SK-N-SH (cell line): ENCODE results near the gene FAM20C. TPM values are rescaled to one million over a fixed set of nuclear protein-coding genes. Genes with fewer than 3 reads are reported as not detected.

ENCODE experiments used
- CTCF ChIA-PET: fragments of 300-600, 350-600 bp; formaldehyde crosslinking; extraction: SDS; loops from one replicate; lab custom pipeline; 2021; lab: Yijun Ruan, JAX
- POLR2A ChIA-PET: fragments of 350-600 bp; sonication (Branson Sonifier 250); formaldehyde crosslinking; extraction: SDS; loops from one replicate; lab custom pipeline; 2020; ENCODE audit warnings: antibody characterized with exemption, inconsistent platforms; lab: Yijun Ruan, JAX
- DNase-seq: peaks from one replicate; pipeline ENCODE4 v3.0.0; 2012
- H2AFZ ChIP-seq: fragments of 200-600 bp; sonication (generic); 2 replicates; pipeline ENCODE4 v1.8.1; 2016; ENCODE audit warnings: antibody characterized with exemption, mild to moderate bottlenecking, low read depth
- H3F3A ChIP-seq: fragments of 200-600 bp; sonication (generic); replicated peaks from 2 replicates; pipeline ENCODE3; 2016; ENCODE audit warnings: antibody characterized with exemption, mild to moderate bottlenecking; ENCODE audit not compliant: insufficient read depth
- H3K27ac ChIP-seq, 2 experiments: fragments of 200-500 bp in 1 of 2; fragments of 200-600 bp in 1 of 2; sonication (Bioruptor generic) in 1 of 2; sonication (generic), shearing (Covaris generic) in 1 of 2; 2 replicates each; pipeline versions ENCODE4 v1.5.1 to v1.6.1; 2014 to 2016; ENCODE audit warnings: low read depth in 2 of 2, inconsistent platforms in 1 of 2, low read length in 1 of 2, mild to moderate bottlenecking in 1 of 2, mixed read lengths in 1 of 2
- H3K27me3 ChIP-seq: fragments of 200-600 bp; sonication (generic), shearing (Covaris generic); 2 replicates; pipeline ENCODE4 v1.6.1; 2016; ENCODE audit warnings: mixed run types; ENCODE audit not compliant: insufficient read depth
- H3K36me3 ChIP-seq, 2 experiments: fragments of 200-500 bp in 1 of 2; fragments of 200-600 bp in 1 of 2; sonication (Bioruptor generic) in 1 of 2; sonication (generic) in 1 of 2; replicated peaks in 1 of 2; 2 replicates each; pipeline versions ENCODE3 to v1.5.1; 2014 to 2016; ENCODE audit warnings: low read length in 1 of 2, mild to moderate bottlenecking in 1 of 2; ENCODE audit not compliant: insufficient read depth in 2 of 2, control insufficient read depth in 1 of 2
- H3K4me1 ChIP-seq, 2 experiments: fragments of 200-500 bp in 1 of 2; fragments of 200-600 bp in 1 of 2; sonication (Bioruptor generic) in 1 of 2; sonication (generic), shearing (Covaris generic) in 1 of 2; 2 replicates each; pipeline versions ENCODE4 v1.5.1 to v1.6.1; 2014 to 2016; ENCODE audit warnings: low read depth in 1 of 2, low read length in 1 of 2, mixed run types in 1 of 2; ENCODE audit not compliant: insufficient read depth in 2 of 2, control insufficient read depth in 1 of 2
- H3K4me2 ChIP-seq: fragments of 200-600 bp; sonication (generic), shearing (Covaris generic); 2 replicates; pipeline ENCODE4 v1.6.1; 2017; ENCODE audit warnings: mixed run types
- H3K4me3 ChIP-seq, 2 experiments: fragments of 200-500 bp in 1 of 2; fragments of 200-600 bp in 1 of 2; sonication (Bioruptor generic) in 1 of 2; sonication (generic), shearing (Covaris generic) in 1 of 2; 2 replicates each; pipeline versions ENCODE4 v1.5.1 to v1.8.1; 2014 to 2016; ENCODE audit warnings: low read depth in 2 of 2, inconsistent platforms in 1 of 2, low read length in 1 of 2, mild to moderate bottlenecking in 1 of 2, mixed read lengths in 1 of 2, moderate library complexity in 1 of 2
- H3K79me2 ChIP-seq: fragments of 200-600 bp; sonication (generic); 2 replicates; pipeline ENCODE4 v1.8.1; 2017; ENCODE audit warnings: mild to moderate bottlenecking; ENCODE audit not compliant: insufficient read depth
- H3K9ac ChIP-seq: fragments of 200-600 bp; sonication (generic); 2 replicates; pipeline ENCODE4 v1.6.1; 2017; ENCODE audit warnings: mixed run types
- H3K9me2 ChIP-seq: fragments of 200-600 bp; sonication (generic); 2 replicates; pipeline ENCODE4 v1.6.1; 2017; ENCODE audit warnings: mixed run types
- H3K9me3 ChIP-seq: fragments of 200-600 bp; sonication (generic); 2 replicates; pipeline ENCODE4 v1.6.1; 2017; ENCODE audit warnings: mixed run types, mild to moderate bottlenecking, moderate library complexity
- H4K20me1 ChIP-seq: fragments of 200-600 bp; sonication (generic); 2 replicates; pipeline ENCODE4 v1.6.1; 2017; ENCODE audit warnings: mild to moderate bottlenecking, mixed run types; ENCODE audit not compliant: insufficient read depth
- ELF1 ChIP-seq: IDR thresholded peaks from 2 replicates; pipeline ENCODE4 v1.4.0; 2012
- EP300 ChIP-seq, 2 experiments: IDR thresholded peaks; 2 replicates each; pipeline versions ENCODE4 v1.4.0 to v1.6.1; 2012; ENCODE audit warnings: borderline replicate concordance in 1 of 2, low read depth in 1 of 2, low read length in 1 of 2
- FOSL2 ChIP-seq: IDR thresholded peaks from 2 replicates; pipeline ENCODE4 v1.4.0; 2012; ENCODE audit warnings: low read depth, mild to moderate bottlenecking, moderate library complexity, borderline replicate concordance
- MEF2A ChIP-seq: IDR thresholded peaks from 2 replicates; pipeline ENCODE4 v1.4.0; 2012; ENCODE audit warnings: low read depth, borderline replicate concordance
- MXI1 ChIP-seq: IDR thresholded peaks from 2 replicates; pipeline ENCODE4 v1.6.1; 2012; ENCODE audit warnings: mild to moderate bottlenecking, low read depth, low read length, improper control_type of control experiment
- NFIC ChIP-seq: IDR thresholded peaks from 2 replicates; pipeline ENCODE4 v1.4.0; 2012; ENCODE audit warnings: borderline replicate concordance
- RFX5 ChIP-seq: IDR thresholded peaks from 2 replicates; pipeline ENCODE4 v1.6.1; 2012; ENCODE audit warnings: mild to moderate bottlenecking, improper control_type of control experiment, low read length
- RXRA ChIP-seq: IDR thresholded peaks from 2 replicates; pipeline ENCODE4 v1.4.0; 2012; ENCODE audit warnings: low read depth, mild to moderate bottlenecking, borderline replicate concordance
- whole genome bisulfite sequencing: methylation state at CpG from one replicate; pipeline ENCODE4 v1.1.6; 2017; ENCODE audit warnings: low lambda C conversion rate; 5-methylcytosine and 5-hydroxymethylcytosine counted together
- polyA plus RNA-seq, 3 experiments: library from polyadenylated mRNA; depleted of rRNA; stranded (reverse); fragments of >200 nt; gene quantifications; 2 replicates each; pipeline ENCODE4 v1.2.3, GENCODE V29; 2012
- TF ChIP-seq, protein P1 (sequence below): IDR thresholded peaks from 2 replicates; pipeline ENCODE4 v1.4.0; 2012; ENCODE audit warnings: low read depth, borderline replicate concordance
- TF ChIP-seq, protein P2 (sequence below): IDR thresholded peaks from 2 replicates; pipeline ENCODE4 v1.4.0; 2012; ENCODE audit warnings: low read depth, borderline replicate concordance
- TF ChIP-seq, protein P3 (sequence below): IDR thresholded peaks from 2 replicates; pipeline ENCODE4 v1.6.1; 2012; ENCODE audit warnings: mild to moderate bottlenecking, low read depth, low read length, moderate library complexity

The FAM20C gene
- polyA plus RNA-seq, 1 of the 3 experiments (the other 2 are of a cell fraction): 12.7 TPM

- Histone ChIP-seq H3K36me3 (no peaks in the 10 kb centered on the region), H4K20me1 (0 out of 2 replicates have a peak, but pooled peaks cover 6% of the 10 kb centered on the region)
These were observed 25.9 kb downstream of the FAM20C start for GRCh38 chr7:218316-218715.

GRCh38 chr7:218896-219580 is 26.7 kb downstream of the FAM20C start:
- no peaks in the 10 kb centered on the region for H3K27me3 ChIP-seq
- H3F3A ChIP-seq: no peaks in the 10 kb centered on the region
- no peak for DNase-seq
- no peak overlapping the region for H3K4me3 ChIP-seq
- H3K79me2 ChIP-seq: no peaks in the 10 kb centered on the region
- no peaks in the 10 kb centered on the region for H3K36me3 ChIP-seq
- POLR2A ChIA-PET: no interaction called here
- no peak overlapping the region for H3K27ac ChIP-seq
- H3K9me2 ChIP-seq: no peaks in the 10 kb centered on the region
- 0 out of 2 replicates have a peak, but pooled peaks cover 6% of the 10 kb centered on the region for H4K20me1 ChIP-seq
- TF ChIP-seq RXRA: no peak
- TF ChIP-seq MXI1: no peak
- TF ChIP-seq NFIC: no peak
- TF ChIP-seq MEF2A: no peak
- TF ChIP-seq, protein P1, sequence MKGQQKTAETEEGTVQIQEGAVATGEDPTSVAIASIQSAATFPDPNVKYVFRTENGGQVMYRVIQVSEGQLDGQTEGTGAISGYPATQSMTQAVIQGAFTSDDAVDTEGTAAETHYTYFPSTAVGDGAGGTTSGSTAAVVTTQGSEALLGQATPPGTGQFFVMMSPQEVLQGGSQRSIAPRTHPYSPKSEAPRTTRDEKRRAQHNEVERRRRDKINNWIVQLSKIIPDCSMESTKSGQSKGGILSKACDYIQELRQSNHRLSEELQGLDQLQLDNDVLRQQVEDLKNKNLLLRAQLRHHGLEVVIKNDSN: no peak
- no peak for TF ChIP-seq EP300 (IDR thresholded peaks at IDR 0.05; ENCODE audit: borderline replicate concordance in 1 of 2, low read depth in 1 of 2, low read length in 1 of 2)
- TF ChIP-seq, protein P2, sequence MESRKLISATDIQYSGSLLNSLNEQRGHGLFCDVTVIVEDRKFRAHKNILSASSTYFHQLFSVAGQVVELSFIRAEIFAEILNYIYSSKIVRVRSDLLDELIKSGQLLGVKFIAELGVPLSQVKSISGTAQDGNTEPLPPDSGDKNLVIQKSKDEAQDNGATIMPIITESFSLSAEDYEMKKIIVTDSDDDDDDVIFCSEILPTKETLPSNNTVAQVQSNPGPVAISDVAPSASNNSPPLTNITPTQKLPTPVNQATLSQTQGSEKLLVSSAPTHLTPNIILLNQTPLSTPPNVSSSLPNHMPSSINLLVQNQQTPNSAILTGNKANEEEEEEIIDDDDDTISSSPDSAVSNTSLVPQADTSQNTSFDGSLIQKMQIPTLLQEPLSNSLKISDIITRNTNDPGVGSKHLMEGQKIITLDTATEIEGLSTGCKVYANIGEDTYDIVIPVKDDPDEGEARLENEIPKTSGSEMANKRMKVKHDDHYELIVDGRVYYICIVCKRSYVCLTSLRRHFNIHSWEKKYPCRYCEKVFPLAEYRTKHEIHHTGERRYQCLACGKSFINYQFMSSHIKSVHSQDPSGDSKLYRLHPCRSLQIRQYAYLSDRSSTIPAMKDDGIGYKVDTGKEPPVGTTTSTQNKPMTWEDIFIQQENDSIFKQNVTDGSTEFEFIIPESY: no peak
- TF ChIP-seq FOSL2: no peak
- TF ChIP-seq RFX5: no peak
- TF ChIP-seq, all 33 proteins: peak for 0
- Histone ChIP-seq H3K9ac (no peak overlapping the region), H3K9me3 (no peaks in the 10 kb centered on the region), H3K4me2 (no peak overlapping the region), H3K4me1 (peaks cover 0 to 2% of the 10 kb centered on the region in 2 experiments; a peak in 1 of 4 replicates), H2AFZ (no peak overlapping the region)
- CTCF ChIA-PET: interaction anchor here (1.1 kb wide), 1 partner anchor 10 kb away, joined by 5 read pairs; no protein-coding TSS in a partner anchor
- WGBS: 88% methylated on average over 19 of the region's 28 CpGs

More at GRCh38 chr7:218316-218715, 25.9 kb downstream of the FAM20C start:
- 94% methylated on average over 24 of the region's 24 CpGs for WGBS
- no peak overlapping the region for H2AFZ ChIP-seq
- ChIA-PET POLR2A (no interaction called here), CTCF (no interaction called here)
- DNase-seq: no peak
- no peak overlapping the region for H3K4me3 ChIP-seq
- H3K4me1 ChIP-seq: peaks cover 0 to 2% of the 10 kb centered on the region in 2 experiments; a peak in 1 of 4 replicates
- TF ChIP-seq, protein P3, sequence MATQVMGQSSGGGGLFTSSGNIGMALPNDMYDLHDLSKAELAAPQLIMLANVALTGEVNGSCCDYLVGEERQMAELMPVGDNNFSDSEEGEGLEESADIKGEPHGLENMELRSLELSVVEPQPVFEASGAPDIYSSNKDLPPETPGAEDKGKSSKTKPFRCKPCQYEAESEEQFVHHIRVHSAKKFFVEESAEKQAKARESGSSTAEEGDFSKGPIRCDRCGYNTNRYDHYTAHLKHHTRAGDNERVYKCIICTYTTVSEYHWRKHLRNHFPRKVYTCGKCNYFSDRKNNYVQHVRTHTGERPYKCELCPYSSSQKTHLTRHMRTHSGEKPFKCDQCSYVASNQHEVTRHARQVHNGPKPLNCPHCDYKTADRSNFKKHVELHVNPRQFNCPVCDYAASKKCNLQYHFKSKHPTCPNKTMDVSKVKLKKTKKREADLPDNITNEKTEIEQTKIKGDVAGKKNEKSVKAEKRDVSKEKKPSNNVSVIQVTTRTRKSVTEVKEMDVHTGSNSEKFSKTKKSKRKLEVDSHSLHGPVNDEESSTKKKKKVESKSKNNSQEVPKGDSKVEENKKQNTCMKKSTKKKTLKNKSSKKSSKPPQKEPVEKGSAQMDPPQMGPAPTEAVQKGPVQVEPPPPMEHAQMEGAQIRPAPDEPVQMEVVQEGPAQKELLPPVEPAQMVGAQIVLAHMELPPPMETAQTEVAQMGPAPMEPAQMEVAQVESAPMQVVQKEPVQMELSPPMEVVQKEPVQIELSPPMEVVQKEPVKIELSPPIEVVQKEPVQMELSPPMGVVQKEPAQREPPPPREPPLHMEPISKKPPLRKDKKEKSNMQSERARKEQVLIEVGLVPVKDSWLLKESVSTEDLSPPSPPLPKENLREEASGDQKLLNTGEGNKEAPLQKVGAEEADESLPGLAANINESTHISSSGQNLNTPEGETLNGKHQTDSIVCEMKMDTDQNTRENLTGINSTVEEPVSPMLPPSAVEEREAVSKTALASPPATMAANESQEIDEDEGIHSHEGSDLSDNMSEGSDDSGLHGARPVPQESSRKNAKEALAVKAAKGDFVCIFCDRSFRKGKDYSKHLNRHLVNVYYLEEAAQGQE: no peak
- no peak for TF ChIP-seq RXRA
- TF ChIP-seq ELF1: no peak
- H3K9ac ChIP-seq: no peak overlapping the region
- no peaks in the 10 kb centered on the region for H3K9me2 ChIP-seq
- H3K27ac ChIP-seq: no peak overlapping the region
- H3K9me3 ChIP-seq: no peaks in the 10 kb centered on the region
- H3F3A ChIP-seq: no peaks in the 10 kb centered on the region
- H3K4me2 ChIP-seq: no peak overlapping the region
- no peaks in the 10 kb centered on the region for H3K27me3 ChIP-seq
- H3K79me2 ChIP-seq: no peaks in the 10 kb centered on the region
